Activated T-cell treated with anti-CD3 and anti-CD28 coated beads, Interleukin-2, amount 50 U/mL, for 48 hours (primary cell): ENCODE data around the gene FOSB.
"Not testable (repeated sequence)": the region's sequence is repeated elsewhere in the genome, so short reads cannot be mapped to it uniquely, and the experiment has no call there.

Experiments
- DNase-seq, 2 experiments: peaks; one replicate each; pipeline ENCODE4 v3.0.0-alpha.2; 2020

Gene FOSB

DNA sequence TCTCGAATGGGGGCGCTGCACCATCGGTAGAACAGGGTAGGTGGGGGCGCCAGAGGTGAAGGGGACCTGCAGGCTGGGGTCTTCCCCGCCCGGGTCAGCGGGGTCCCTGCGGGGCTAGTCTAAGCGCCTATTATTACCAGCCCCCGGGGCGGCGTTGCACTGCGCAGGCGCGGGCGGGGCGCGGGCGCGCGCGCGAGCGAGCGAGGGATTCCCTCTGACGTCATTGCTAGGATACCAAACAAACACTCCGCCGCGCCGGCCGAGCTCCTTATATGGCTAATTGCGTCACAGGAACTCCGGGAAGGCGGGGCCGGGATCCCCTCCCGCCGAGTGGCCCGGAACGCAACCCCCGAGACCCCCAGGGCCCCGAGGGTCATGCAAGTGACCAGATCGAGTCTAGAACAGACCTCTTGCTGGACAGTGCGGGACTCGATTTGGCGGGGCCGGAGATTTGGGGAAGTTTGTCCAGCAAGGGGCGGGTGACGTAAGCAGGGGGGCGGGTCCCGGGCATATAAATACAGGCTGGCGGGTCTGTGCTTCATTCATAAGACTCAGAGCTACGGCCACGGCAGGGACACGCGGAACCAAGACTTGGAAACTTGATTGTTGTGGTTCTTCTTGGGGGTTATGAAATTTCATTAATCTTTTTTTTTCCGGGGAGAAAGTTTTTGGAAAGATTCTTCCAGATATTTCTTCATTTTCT lies at the start of gene FOSB:
TSS of gene FOSB (plus strand) at position 541 of the 703 bp plus-strand sequence. CDS start 591 bp downstream, outside the sequence.
- peak; percentile 95 to 96 for DNase-seq

DNA sequence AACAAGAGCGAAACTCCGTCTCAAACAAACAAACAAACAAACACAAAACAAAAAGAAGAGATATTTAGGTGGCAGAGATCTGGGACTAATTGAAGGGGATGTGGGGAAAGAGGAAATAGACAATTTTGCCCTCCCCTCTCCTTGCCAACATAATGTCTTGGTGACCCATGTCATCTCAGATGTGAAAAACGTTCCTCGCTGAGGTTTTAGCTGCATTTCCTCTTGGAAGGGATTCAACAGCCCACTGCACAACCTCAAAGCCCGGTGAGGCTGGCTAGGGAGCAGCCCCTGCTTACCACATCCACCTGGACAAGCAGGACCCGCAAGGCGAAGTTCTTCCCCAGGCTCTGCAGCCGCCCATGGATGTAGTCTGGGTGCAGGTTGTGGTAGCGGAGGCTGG lies 49.0 kb upstream of the FOSB start:
- DNase-seq = no peak

DNA sequence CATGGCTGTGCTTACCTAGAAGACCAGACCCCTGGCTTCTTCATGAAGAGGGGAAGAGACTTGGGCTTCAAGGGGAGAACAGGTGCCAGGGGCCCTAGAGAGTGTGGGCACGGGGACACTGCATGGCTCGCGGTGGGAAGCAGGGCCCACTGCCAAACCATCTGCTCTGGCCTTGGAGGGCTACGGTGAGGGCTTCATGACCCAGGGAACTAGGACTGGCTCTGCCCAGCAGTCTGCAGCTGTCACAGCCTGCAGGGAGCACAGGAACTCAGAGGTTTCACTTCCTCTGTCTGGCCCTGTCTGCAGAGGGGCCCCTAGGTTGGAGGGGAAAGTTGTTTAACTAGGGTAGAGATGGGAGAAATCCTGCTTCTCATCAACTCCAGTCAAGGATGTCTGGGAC lies 48.4 kb upstream of the FOSB start:
- no peak for DNase-seq

DNA sequence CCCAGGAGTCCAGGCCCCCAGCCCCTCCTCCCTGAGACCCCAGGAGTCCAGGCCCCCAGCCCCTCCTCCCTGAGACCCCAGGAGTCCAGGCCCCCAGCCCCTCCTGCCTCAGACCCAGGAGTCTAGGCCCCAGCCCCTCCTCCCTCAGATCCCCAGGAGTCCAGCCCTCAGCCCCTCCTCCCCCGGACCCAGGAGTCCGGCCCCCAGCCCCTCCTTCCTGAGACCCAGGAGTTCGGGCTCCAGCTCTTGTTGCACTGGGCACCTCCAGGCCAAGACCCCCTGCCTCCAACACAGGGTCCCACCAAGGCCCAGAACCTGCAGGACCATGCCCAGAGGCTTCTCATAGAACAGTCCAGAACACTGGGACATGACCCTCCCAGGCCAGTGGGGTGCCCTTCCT lies 47.9 kb upstream of the FOSB start:
- DNase-seq = no peak

GRCh38 chr19:45420356-45420755 lies 47.4 kb upstream of the FOSB start:
- DNase-seq = no peak

- no peak for DNase-seq
Observed at GRCh38 chr19:45420871-45421270, 46.9 kb upstream of the FOSB start.

DNA sequence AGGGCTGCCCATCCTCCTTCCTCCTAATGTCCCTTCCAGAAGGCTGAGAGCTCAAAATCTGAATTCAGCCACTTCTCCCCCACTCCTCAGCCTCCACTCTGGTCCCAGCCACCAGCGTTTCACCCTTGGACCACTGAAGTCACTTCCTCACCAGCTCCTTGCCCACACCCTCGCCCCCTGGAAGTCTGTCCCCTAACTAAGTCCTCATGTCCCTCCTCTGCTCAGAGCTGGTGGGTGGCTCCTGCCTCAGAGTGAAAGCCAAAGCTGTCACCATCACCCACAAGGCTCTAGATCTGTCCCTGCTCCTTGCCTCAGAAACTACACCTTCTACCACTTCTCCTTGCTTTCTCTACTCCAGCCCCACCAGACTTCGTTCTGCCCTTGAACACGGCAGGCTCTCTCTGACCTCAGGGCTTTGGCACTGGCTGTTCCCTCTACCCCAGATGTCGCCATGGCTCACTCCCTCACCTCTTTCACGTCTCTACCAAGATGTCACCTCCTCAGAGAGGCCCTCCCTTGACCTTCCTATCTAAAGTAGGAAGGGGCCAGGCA lies 45.8 kb upstream of the FOSB start:
- DNase-seq = no peak

DNA sequence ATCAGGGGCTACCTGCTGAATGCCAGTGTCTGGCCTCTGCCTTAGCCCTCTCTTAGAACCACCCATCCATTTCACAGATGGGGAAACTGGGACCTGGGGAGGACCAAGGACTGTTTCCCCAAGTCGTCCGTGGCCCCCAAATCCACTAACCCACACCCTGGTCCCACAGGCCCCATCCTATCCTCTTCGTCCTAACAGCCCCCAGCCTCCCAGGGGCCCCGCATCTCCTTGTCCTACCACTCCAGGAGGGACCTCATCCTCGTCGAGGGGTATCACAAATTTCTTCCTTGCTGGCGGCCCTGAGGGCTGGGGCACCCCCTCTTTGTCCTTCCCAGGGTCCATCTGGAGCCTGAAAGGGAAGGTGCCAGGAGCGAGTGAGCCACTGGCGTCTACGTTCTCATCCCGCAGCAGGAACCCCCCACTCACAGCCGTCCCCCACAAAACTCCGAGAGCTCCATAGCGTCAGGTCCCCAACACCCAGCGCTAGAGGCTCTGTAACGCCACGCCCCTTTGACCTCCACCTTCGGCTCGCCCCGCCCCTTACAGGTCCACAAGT lies 44.7 kb upstream of the FOSB start:
- DNase-seq = no peak

DNA sequence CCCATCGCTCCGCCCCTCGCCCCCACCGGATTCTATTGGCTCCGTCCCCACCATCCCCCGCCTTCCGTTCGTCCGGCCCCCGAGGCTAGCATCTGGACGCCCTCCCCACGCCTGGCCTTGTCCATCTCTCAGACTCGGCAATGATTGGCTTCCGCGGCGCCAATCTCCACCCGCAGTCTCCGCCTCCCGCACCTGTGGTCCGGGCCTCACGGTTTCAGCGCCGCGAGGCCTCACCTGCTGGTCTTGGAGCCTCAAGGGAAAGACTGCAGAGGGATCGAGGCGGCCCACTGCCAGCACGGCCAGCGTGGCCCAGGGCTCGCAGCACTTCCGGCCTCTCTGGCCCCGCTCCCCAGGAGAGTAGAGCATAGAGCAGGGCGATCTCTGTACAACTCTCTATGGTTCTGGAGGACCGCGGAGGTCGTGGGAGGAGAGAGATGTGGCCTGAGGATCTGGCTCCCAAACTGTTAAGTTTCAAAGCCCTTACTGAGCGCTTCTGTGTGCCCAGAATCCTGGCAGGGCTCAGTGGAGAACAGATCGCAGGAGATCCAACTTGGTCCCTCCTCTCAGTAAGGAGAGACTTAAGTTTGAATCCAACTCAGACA lies 44.1 kb upstream of the FOSB start, which contains the start of gene ERCC1:
TSS of gene ERCC1 (minus strand) at position 329 of the 602 bp plus-strand sequence. CDS start 543 bp downstream, outside the sequence.
- peak; percentile 92 for DNase-seq

DNA sequence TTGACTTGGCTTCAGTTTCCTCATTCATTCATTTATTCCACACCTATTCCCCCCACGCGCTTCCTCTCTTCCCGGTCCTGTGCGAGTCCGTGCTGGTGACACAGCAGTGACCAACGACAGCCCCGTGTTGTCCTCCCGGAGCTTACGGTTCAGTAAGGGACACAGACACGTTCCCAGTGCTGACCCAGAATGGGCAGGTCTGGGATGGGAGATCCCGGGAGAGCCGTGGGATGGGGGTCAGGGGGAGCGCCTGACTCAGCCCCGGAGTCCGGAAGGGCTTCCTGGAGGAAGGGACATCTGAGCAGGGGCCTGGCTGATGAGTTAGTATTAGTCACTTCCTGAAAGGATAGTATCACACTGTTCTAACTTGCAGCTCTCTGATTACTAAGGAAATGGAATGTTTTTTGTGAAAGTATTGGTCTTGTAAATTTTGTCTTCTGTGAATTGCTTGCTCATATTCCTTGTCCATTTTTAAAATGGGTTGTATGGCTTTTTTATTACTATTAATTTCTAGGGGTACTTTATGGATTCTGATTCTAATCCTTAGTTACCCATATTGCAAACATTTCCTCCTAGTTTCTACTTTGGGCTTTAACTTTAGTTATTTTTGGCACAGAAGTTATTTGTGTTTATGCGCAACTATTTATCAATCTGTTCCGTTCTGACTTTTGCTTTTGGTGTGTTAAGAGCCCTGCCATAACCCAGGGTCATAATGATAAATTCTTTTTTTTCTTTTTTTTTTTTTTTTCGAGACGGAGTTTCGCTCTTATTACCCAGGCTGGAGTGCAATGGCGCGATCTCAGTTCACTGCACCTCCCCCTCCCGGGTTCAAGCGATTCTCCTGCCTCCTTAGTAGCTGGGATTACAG lies 43.4 kb upstream of the FOSB start:
- DNase-seq = peak; percentile 71 to 76

- peak; percentile 38 to 47 for DNase-seq
Observed at GRCh38 chr19:45428384-45429231, 39.2 kb upstream of the FOSB start.

DNA sequence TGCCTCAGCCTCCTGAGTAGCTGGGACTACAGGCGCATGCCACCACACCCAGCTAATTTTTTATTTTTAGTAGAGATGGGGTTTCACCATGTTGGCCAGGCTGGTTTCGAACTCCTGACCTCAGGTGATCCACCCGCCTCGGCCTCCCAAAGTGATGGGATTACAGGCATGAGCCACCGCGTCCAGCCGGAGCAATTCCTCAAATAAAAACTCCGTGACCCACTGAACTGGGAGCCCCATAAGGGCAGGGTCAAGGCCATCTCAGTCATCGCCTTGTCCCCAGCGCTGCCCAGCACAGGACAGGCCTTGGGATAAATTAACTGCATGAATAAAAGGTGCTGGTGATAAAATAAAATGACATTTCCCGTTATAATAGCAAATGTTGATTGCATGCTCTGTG lies 37.9 kb upstream of the FOSB start:
- not testable (repeated sequence) for DNase-seq

DNA sequence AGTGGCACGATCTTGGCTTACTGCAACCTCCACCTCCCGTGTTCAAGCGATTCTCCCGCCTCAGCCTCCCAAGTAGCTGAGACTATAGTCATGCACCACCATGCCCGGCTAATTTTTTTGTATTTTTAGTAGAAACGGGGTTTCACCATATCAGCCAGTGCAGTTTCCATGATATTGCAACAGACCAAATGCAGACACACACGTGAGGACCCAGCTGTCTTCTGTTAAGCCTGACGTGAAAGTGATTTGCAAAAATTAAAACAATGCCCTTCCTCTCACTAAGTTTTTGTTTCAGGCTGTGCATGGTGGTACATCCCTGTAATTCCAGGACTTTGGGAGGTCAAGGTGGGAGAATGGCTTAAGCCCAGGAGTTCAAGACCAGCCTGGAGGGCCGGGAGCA lies 36.8 kb upstream of the FOSB start:
- not testable (repeated sequence) for DNase-seq

DNA sequence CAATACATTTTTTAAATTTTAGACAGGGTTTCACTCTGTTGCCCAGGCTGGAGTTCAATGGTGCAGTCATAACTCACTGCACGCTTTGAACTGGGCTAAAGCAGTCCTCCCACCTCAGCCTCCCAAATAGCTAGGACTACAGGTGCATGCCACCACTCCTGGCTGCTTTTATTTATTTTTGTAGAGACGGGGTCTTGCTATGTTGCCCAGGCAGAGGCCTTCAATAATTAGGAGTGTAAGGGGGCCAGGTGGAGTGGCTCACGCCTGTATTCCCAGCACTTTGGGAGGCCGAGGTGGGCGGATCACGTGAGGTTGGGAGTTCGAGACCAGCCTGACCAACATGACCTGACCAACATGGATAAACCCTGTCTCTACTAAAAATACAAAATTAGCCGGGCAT lies 35.3 kb upstream of the FOSB start:
- not testable (repeated sequence) for DNase-seq

DNA sequence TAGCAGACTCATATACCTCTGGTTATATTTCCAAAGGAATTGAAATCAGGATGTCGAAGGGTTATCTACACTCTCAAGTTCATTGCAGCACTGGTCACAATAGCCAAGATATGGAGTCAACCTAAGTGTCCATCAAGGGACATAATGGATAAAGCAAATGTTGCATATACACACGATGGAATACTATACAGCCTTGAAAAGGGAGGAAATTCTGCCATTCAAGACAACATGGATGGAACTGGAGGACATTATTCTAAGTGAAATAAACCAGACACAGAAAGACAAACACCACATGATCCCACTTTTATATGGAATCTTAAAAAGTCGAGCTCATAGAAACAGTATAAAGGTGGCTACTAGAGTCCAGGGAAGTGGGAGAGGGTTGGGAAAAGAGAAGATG lies 30.5 kb upstream of the FOSB start:
- no peak for DNase-seq

DNA sequence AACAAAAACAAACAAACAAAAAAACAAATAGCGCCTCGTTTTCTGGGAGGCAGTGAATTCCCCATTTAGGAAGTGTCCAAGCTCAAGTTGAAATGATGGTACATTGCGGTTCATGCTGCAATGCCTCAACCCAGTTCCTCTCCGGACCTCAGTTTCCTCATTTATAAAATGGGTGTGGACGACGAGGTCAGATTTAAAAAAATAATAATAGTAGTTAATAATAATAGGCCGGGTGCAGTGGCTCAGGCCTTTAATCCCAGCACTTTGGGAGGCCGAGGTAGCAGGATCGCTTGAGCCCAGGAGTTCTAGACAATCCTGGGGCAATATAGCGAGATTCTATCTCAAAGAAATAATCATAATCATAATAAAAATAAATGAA lies 28.6 kb upstream of the FOSB start:
- DNase-seq = no peak

DNA sequence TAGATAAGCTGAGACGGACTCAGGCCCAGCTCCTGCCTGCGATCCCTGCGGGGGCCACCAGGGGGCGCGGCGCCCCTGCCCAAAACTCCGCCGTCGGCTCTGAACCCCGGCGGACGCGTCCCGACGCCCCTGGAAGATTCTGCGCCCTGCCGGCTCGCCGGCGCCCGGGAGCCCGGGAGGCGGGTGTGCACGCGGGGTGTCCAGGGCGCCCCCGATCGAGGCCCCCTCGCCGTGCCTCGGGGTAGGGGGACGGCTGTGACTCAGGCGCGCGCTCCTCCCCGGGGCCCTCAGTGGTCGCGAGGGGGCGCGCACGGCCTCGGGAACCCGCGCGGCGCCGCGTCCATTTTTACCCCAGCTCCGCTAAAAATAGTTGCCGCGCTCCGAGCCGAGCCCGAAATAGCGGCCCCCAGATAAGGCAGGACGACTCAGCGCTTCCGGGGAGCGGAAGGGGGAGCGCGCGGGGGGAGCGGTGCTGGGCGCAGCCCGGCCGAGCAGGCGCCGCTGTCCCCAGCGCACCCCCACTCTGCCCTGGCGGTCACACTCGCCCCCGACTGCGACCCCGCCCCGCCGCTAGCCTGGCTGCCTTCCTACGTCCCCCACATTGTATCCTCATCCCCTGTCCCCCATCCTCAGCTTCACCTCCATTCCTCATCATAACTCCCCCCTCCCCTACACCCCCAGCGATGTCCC lies 28.1 kb upstream of the FOSB start:
- DNase-seq = peak; percentile 86 to 90

DNA sequence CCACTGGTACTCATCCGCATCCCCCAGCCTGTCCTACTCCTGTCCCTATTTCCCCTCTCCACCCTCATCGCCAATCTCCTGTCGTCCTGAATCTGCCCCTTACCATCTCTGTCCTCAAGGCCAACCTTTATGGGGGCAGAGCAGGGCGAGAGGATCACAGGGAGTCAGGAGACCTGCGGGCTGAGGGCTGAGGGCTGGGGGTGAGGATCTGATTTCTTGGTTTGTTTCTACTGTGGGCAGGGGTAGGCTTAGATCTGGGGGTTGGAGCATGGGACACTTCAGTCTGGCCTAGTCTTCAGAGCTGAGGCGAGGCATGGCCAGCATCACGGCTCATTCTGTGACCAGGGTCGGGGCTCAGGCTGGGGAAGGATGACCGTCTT lies 27.5 kb upstream of the FOSB start:
- peak in 1 of 2 experiments; percentile 35 for DNase-seq

- DNase-seq = no peak
Observed at GRCh38 chr19:45440873-45441654, 26.7 kb upstream of the FOSB start.

DNA sequence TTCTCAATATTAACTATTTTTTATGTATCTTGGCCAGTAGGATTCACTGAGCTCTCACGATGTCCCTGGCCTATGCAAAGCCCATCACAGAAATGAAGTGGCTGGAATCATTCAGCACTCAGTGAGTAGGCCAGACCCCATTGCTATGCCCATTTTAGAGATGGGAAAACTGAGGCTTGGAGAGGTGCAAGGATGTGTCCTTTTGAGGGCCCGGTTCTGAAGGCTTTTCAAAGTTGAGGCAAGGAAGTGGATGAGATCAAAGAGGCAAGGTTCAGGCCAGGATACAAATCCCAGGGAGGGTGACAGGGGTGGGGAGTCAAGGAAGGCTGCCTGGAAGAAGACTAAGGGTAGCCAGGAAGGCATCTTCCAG lies 25.4 kb upstream of the FOSB start:
- no peak for DNase-seq
